H9 (cell line): ENCODE measurements around the gene SLC35F3. TPM values are rescaled to one million over a fixed set of nuclear protein-coding genes. Genes with fewer than 3 reads are reported as not detected.

Experiments used
- DNase-seq: peaks from one replicate; pipeline ENCODE4 v3.0.0-alpha.2; 2017
- H2AFZ ChIP-seq: one replicate; pipeline ENCODE4 v1.6.1; 2013; ENCODE audit warnings: mild to moderate bottlenecking, low read length, control low read depth, moderate library complexity
- H2AK5ac ChIP-seq: 2 replicates; pipeline ENCODE4 v1.6.1; 2013; ENCODE audit warnings: low read length, control low read depth, mixed read lengths; ENCODE audit not compliant: insufficient read length
- H2BK120ac ChIP-seq: one replicate; pipeline ENCODE4 v1.6.1; 2013; ENCODE audit warnings: low read depth, mild to moderate bottlenecking, low read length, control low read depth, inconsistent platforms; ENCODE audit not compliant: poor library complexity, severe bottlenecking
- H2BK12ac ChIP-seq: 2 replicates; pipeline ENCODE4 v1.6.1; 2013; ENCODE audit warnings: low read length, control low read depth, mixed read lengths, low read depth; ENCODE audit not compliant: insufficient read length
- H2BK15ac ChIP-seq: 2 replicates; pipeline ENCODE4 v1.6.1; 2013; ENCODE audit warnings: low read depth, low read length, control low read depth
- H2BK20ac ChIP-seq: one replicate; pipeline ENCODE4 v1.6.1; 2013; ENCODE audit warnings: low read depth, mild to moderate bottlenecking, low read length, control low read depth, inconsistent platforms; ENCODE audit not compliant: poor library complexity, severe bottlenecking
- H2BK5ac ChIP-seq: 2 replicates; pipeline ENCODE4 v1.6.1; 2013; ENCODE audit warnings: low read length, control low read depth, mixed read lengths; ENCODE audit not compliant: insufficient read length
- H3K14ac ChIP-seq: 2 replicates; pipeline ENCODE4 v1.6.1; 2013; ENCODE audit warnings: low read length, control low read depth; ENCODE audit not compliant: insufficient read depth
- H3K18ac ChIP-seq: 2 replicates; pipeline ENCODE4 v1.6.1; 2013; ENCODE audit warnings: low read depth, mild to moderate bottlenecking, mixed read lengths, low read length, control low read depth; ENCODE audit not compliant: insufficient read length
- H3K23ac ChIP-seq: 2 replicates; pipeline ENCODE4 v1.6.1; 2013; ENCODE audit warnings: low read length, control low read depth, mixed read lengths, low read depth; ENCODE audit not compliant: insufficient read length
- H3K23me2 ChIP-seq: 2 replicates; pipeline ENCODE4 v1.6.1; 2013; ENCODE audit warnings: low read depth, mild to moderate bottlenecking, mixed read lengths, low read length, control low read depth; ENCODE audit not compliant: insufficient read length, poor library complexity, severe bottlenecking
- H3K27ac ChIP-seq: 2 replicates; pipeline ENCODE4 v1.5.1; 2013; ENCODE audit warnings: low read length, control low read depth, mixed read lengths, low read depth; ENCODE audit not compliant: insufficient read length
- H3K27me3 ChIP-seq: 2 replicates; pipeline ENCODE4 v1.6.1; 2013; ENCODE audit warnings: low read length, control low read depth, inconsistent platforms; ENCODE audit not compliant: insufficient read depth
- H3K4ac ChIP-seq: 2 replicates; pipeline ENCODE4 v1.6.1; 2013; ENCODE audit warnings: low read depth, mild to moderate bottlenecking, control low read depth, inconsistent platforms, low read length, moderate library complexity
- H3K4me1 ChIP-seq: 2 replicates; pipeline ENCODE4 v1.6.1; 2013; ENCODE audit warnings: low read length, control low read depth, inconsistent platforms; ENCODE audit not compliant: insufficient read depth
- H3K4me2 ChIP-seq: 2 replicates; pipeline ENCODE4 v1.6.1; 2013; ENCODE audit warnings: low read length, control low read depth, mixed read lengths; ENCODE audit not compliant: insufficient read length, insufficient read depth
- H3K56ac ChIP-seq: 2 replicates; pipeline ENCODE4 v1.6.1; 2013; ENCODE audit warnings: low read depth, mild to moderate bottlenecking, mixed read lengths, low read length, control low read depth; ENCODE audit not compliant: insufficient read length
- H3K79me1 ChIP-seq: 2 replicates; pipeline ENCODE4 v1.6.1; 2013; ENCODE audit warnings: low read depth, mild to moderate bottlenecking, moderate library complexity, low read length, control low read depth, inconsistent platforms; ENCODE audit not compliant: insufficient read depth, poor library complexity, severe bottlenecking
- H3K79me2 ChIP-seq: 2 replicates; pipeline ENCODE4 v1.6.1; 2013; ENCODE audit warnings: low read length, control low read depth, inconsistent platforms; ENCODE audit not compliant: insufficient read depth
- H3K9ac ChIP-seq: 2 replicates; pipeline ENCODE4 v1.6.1; 2013; ENCODE audit warnings: low read length, control low read depth, mixed read lengths; ENCODE audit not compliant: insufficient read length; ENCODE audit errors: extremely low read depth
- H3K9me3 ChIP-seq: one replicate; pipeline ENCODE4 v1.6.1; 2013; ENCODE audit warnings: low read depth, low read length, inconsistent platforms; ENCODE audit not compliant: control insufficient read depth
- H3T11ph ChIP-seq: one replicate; pipeline ENCODE4 v1.6.1; 2013; ENCODE audit warnings: mild to moderate bottlenecking, low read length, control low read depth, inconsistent platforms
- H4K20me1 ChIP-seq: one replicate; pipeline ENCODE4 v1.6.1; 2013; ENCODE audit not compliant: control insufficient read depth, insufficient read length, insufficient read depth
- H4K5ac ChIP-seq: 2 replicates; pipeline ENCODE4 v1.6.1; 2013; ENCODE audit warnings: low read depth, mild to moderate bottlenecking, mixed read lengths, low read length, control low read depth; ENCODE audit not compliant: insufficient read length
- H4K8ac ChIP-seq: replicated peaks from 2 replicates; pipeline ENCODE4 v1.6.1; 2013; ENCODE audit warnings: low read length, control low read depth, mixed read lengths, low read depth; ENCODE audit not compliant: insufficient read length
- H4K91ac ChIP-seq: 2 replicates; pipeline ENCODE4 v1.6.1; 2013; ENCODE audit warnings: low read depth, mild to moderate bottlenecking, moderate library complexity, mixed read lengths, low read length, control low read depth; ENCODE audit not compliant: insufficient read length
- H3K27ac Mint-ChIP-seq, 3 experiments: 2 replicates in 2 of 3; 3 replicates in 1 of 3; pipeline ENCODE4 v1.8.0; 2020 to 2021; ENCODE audit warnings: mixed read lengths in 3 of 3, mild to moderate bottlenecking in 1 of 3, moderate library complexity in 1 of 3
- H3K27me3 Mint-ChIP-seq: 2 replicates; pipeline ENCODE4 v1.8.0; 2021; ENCODE audit warnings: low read depth, mild to moderate bottlenecking, moderate library complexity, mixed read lengths
- H3K36me3 Mint-ChIP-seq, 3 experiments: 2 replicates in 2 of 3; 3 replicates in 1 of 3; pipeline ENCODE4 v1.8.0; 2020 to 2021; ENCODE audit warnings: low read depth in 3 of 3, mixed read lengths in 3 of 3; ENCODE audit not compliant: insufficient read depth in 1 of 3
- H3K4me1 Mint-ChIP-seq, 2 experiments: 2 replicates each; pipeline ENCODE4 v1.8.0; 2020; ENCODE audit warnings: mixed read lengths in 2 of 2
- H3K4me3 Mint-ChIP-seq, 2 experiments: 2 replicates in 1 of 2; 3 replicates in 1 of 2; pipeline ENCODE4 v1.8.0; 2020 to 2021; ENCODE audit warnings: mild to moderate bottlenecking in 2 of 2, mixed read lengths in 2 of 2, moderate library complexity in 1 of 2
- H3K9me3 Mint-ChIP-seq, 2 experiments: 2 replicates in 1 of 2; 3 replicates in 1 of 2; pipeline ENCODE4 v1.8.0; 2020; ENCODE audit warnings: mild to moderate bottlenecking in 2 of 2, mixed read lengths in 2 of 2, moderate library complexity in 1 of 2
- WGBS: extraction: QIAGEN DNeasy Blood & Tissue Kit; methylation state at CpG from one replicate; pipeline ENCODE4 v1.1.7; 2013; ENCODE audit warnings: missing lambda C conversion rate, low lambda C conversion rate, mixed read lengths; ENCODE audit not compliant: insufficient read length; ENCODE audit errors: extremely low coverage; 5-methylcytosine and 5-hydroxymethylcytosine counted together
- total RNA-seq: library from RNA; stranded (reverse); gene quantifications from 2 replicates; pipeline ENCODE4 v1.2.1, GENCODE V29; 2021
- TF ChIP-seq, protein P1 (sequence below): fragments of 200-600 bp; sonication (generic); conservative IDR thresholded peaks from 3 replicates; pipeline ENCODE4 v1.8.0; 2021; ENCODE audit warnings: antibody characterized with exemption, mild to moderate bottlenecking

Gene SLC35F3
- total RNA-seq, 1 experiment from 2014 or later = 0.81 TPM

DNA sequence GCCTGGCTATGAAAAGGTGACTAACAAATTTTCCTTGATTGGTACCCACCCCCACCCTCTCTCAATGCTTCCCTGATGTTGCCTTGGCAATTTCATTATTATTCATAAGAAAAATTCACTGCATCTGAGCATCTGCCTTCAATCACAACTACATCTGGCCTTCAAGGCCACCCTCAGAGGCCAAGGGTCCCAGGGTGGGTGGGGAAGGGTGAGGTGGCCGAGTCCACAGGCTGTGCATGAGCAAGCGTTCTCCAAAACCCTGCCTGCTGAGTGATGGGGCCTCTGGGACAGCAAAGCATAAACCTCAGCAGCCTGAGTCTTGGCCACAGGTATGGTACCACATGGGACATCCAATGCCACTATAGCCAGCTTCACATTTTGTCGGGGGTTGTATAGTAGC lies 198.7 kb downstream of the SLC35F3 start:
- Histone ChIP-seq H2AFZ (no peak overlapping the region), H2BK12ac (no peak overlapping the region), H2BK15ac (no peak overlapping the region), H4K20me1 (no peaks in the 10 kb centered on the region), H3K14ac (no peak overlapping the region), H2BK120ac (no peak overlapping the region), H3K4me2 (no peak overlapping the region), H4K91ac (no peak overlapping the region), H3K18ac (no peak overlapping the region), H3K27me3 (no peaks in the 10 kb centered on the region), H4K5ac (no peak overlapping the region), H3K79me1 (no peaks in the 10 kb centered on the region), H3K23ac (no peak overlapping the region), H2AK5ac (no peak overlapping the region), H3K9ac (no peak overlapping the region), H2BK20ac (no peak overlapping the region), H3K79me2 (no peaks in the 10 kb centered on the region), H3K23me2 (no peaks in the 10 kb centered on the region), H2BK5ac (no peak overlapping the region), H3K9me3 (no peaks in the 10 kb centered on the region), H3T11ph (no peak overlapping the region), H3K27ac (no peak overlapping the region), H3K4me1 (no peaks in the 10 kb centered on the region), H3K56ac (no peak overlapping the region), H4K8ac (no peak overlapping the region), H3K4ac (no peak overlapping the region)
- Mint-ChIP-seq H3K36me3 (no peaks in the 10 kb centered on the region), H3K4me3 (no peak overlapping the region), H3K27ac (no peak overlapping the region), H3K4me1 (no peaks in the 10 kb centered on the region), H3K27me3 (no peaks in the 10 kb centered on the region; the same call in 1 of the 2 replicates), H3K9me3 (no peaks in the 10 kb centered on the region)
- no CpG with 5 or more reads among the region's 3 CpGs for WGBS
- DNase-seq = no peak
- TF ChIP-seq, protein P1, sequence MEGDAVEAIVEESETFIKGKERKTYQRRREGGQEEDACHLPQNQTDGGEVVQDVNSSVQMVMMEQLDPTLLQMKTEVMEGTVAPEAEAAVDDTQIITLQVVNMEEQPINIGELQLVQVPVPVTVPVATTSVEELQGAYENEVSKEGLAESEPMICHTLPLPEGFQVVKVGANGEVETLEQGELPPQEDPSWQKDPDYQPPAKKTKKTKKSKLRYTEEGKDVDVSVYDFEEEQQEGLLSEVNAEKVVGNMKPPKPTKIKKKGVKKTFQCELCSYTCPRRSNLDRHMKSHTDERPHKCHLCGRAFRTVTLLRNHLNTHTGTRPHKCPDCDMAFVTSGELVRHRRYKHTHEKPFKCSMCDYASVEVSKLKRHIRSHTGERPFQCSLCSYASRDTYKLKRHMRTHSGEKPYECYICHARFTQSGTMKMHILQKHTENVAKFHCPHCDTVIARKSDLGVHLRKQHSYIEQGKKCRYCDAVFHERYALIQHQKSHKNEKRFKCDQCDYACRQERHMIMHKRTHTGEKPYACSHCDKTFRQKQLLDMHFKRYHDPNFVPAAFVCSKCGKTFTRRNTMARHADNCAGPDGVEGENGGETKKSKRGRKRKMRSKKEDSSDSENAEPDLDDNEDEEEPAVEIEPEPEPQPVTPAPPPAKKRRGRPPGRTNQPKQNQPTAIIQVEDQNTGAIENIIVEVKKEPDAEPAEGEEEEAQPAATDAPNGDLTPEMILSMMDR = no peak
